Measurements from ENCODE around the gene EPS8.

EPS8 gene

DNA sequence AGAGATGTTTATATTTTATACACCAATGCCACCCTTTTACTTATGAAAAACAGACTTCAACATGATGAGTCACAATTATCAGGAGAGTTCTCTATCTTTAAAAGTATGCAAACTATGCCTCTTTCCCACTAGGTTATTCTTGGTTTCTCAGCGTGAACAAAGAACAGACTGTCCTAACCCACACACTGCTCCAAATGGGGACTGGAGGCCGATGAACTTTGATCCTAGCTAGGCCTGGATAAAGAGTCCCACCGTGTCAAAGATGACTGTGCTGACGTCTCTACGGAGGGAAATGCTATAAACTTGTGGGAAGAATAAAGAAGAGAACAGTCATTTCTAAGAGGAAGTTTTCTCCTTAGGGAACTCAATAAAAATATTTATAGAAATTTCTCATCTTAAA is 160.1 kb downstream of the EPS8 start:
- H2AFZ ChIP-seq (ENCODE audit: low read length): no peak overlapping the region
- H3K4me3 ChIP-seq (ENCODE audit: low read length): no peak overlapping the region
- H3K27ac ChIP-seq (ENCODE audit: low read length): no peak overlapping the region
- no peak for DNase-seq
- no peaks in the 10 kb centered on the region for H3F3A ChIP-seq (ENCODE audit: insufficient read depth, low read length)
- no peaks in the 10 kb centered on the region for H3K79me2 ChIP-seq (ENCODE audit: low read length)
- H3K36me3 ChIP-seq (replicated peaks; ENCODE audit: insufficient read depth, low read length): no peaks in the 10 kb centered on the region
- H4K20me1 ChIP-seq (ENCODE audit: insufficient read depth, low read length): no peaks in the 10 kb centered on the region
- no peaks in the 10 kb centered on the region for H3K27me3 ChIP-seq (replicated peaks; ENCODE audit: insufficient read depth, low read length)
- H3K9me2 ChIP-seq (replicated peaks; ENCODE audit: insufficient read depth, low read length): no peaks in the 10 kb centered on the region
- no peaks in the 10 kb centered on the region for H3K9me3 ChIP-seq (replicated peaks; ENCODE audit: insufficient read depth, low read length)
- H3K4me2 ChIP-seq (ENCODE audit: low read depth, low read length): no peak overlapping the region
- TF ChIP-seq, protein P1, sequence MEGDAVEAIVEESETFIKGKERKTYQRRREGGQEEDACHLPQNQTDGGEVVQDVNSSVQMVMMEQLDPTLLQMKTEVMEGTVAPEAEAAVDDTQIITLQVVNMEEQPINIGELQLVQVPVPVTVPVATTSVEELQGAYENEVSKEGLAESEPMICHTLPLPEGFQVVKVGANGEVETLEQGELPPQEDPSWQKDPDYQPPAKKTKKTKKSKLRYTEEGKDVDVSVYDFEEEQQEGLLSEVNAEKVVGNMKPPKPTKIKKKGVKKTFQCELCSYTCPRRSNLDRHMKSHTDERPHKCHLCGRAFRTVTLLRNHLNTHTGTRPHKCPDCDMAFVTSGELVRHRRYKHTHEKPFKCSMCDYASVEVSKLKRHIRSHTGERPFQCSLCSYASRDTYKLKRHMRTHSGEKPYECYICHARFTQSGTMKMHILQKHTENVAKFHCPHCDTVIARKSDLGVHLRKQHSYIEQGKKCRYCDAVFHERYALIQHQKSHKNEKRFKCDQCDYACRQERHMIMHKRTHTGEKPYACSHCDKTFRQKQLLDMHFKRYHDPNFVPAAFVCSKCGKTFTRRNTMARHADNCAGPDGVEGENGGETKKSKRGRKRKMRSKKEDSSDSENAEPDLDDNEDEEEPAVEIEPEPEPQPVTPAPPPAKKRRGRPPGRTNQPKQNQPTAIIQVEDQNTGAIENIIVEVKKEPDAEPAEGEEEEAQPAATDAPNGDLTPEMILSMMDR (IDR thresholded peaks at IDR 0.05; ENCODE audit: low read length): no peak
- no peak for TF ChIP-seq EZH2phosphoT487 (IDR thresholded peaks at IDR 0.05; ENCODE audit: low read length)
- TF ChIP-seq EZH2 (optimal IDR thresholded peaks at IDR 0.05; ENCODE audit: low read depth, low read length): no peak
- H3K9ac ChIP-seq (ENCODE audit: low read length): no peak overlapping the region
- H3K4me1 ChIP-seq (ENCODE audit: low read length): no peaks in the 10 kb centered on the region

DNA sequence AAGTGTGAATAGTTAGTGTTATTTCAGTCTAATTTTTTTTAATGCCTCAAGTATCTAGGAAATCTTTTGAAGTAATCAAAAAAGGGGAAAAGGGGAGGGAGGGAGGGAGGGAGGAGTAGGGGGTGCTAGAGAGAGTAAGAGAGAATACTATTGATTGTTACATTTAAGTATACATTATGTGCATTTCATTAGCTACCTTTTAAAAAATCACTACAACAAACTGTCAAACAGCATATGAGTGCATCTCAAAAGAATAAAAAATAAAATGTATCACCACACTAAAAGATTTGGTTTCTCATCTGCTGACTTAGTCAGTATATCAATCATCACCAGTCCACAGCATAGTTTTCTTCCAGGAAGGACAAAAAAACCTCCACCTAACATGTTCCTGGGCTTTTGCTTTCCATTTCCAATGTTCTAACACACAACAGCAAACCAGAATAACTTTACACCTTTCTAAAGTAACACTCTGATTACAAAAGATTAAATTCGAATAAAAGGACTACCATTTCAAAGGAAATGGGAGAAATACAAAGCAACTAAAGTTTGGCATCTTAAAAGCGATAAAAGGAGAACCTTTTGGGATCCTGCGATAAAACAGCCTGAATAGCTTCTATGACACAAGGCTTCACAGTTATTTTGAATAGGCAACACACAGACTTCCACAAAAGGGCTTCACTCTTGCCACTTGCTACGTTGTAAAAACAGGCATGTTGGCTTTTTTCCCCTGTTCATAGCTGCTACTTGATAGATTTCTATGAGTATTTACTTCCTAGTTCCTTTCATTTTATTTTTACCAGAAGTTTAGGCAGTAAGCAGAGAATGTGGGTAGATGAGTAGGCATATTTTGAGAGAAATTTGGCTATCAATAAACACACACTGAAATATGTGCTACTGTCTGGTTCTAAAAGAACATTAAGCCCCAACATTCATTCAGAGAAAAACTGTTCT is 160.9 kb downstream of the EPS8 start:
- no peak for DNase-seq
- Histone ChIP-seq H3K4me3 (ENCODE audit: low read length) (no peak overlapping the region), H2AFZ (ENCODE audit: low read length) (no peak overlapping the region), H3K27ac (ENCODE audit: low read length) (no peak overlapping the region), H3K4me1 (ENCODE audit: low read length) (no peaks in the 10 kb centered on the region), H3K9ac (ENCODE audit: low read length) (no peak overlapping the region), H4K20me1 (ENCODE audit: insufficient read depth, low read length) (no peaks in the 10 kb centered on the region), H3K9me3 (replicated peaks; ENCODE audit: insufficient read depth, low read length) (no peaks in the 10 kb centered on the region), H3K27me3 (replicated peaks; ENCODE audit: insufficient read depth, low read length) (no peaks in the 10 kb centered on the region), H3K9me2 (replicated peaks; ENCODE audit: insufficient read depth, low read length) (no peaks in the 10 kb centered on the region), H3F3A (ENCODE audit: insufficient read depth, low read length) (no peaks in the 10 kb centered on the region), H3K4me2 (ENCODE audit: low read depth, low read length) (no peak overlapping the region), H3K79me2 (ENCODE audit: low read length) (no peaks in the 10 kb centered on the region), H3K36me3 (replicated peaks; ENCODE audit: insufficient read depth, low read length) (no peaks in the 10 kb centered on the region)
- TF ChIP-seq, protein P1 (IDR thresholded peaks at IDR 0.05; ENCODE audit: low read length): no peak
- no peak for TF ChIP-seq EZH2phosphoT487 (IDR thresholded peaks at IDR 0.05; ENCODE audit: low read length)
- no peak for TF ChIP-seq EZH2 (optimal IDR thresholded peaks at IDR 0.05; ENCODE audit: low read depth, low read length)

DNA sequence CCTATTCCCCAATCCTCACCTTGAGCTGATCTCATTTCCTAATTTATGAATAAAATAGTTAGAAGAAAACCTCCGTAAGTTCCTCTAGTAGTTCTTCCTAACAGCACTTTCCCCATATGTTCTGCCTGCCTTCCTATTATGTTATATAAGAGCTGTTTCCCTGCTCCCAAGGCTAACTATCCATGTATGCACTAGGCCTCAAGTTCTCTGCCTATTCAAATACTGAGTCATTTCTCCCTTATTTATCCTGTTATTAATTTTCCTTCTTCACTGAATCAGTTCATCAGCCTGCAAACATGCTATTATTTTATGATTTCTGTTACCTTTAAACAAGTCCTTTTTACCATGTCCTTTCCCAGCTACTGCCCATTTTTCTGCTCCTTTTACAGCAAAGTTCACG is 164.1 kb downstream of the EPS8 start:
- Histone ChIP-seq H3K4me2 (ENCODE audit: low read depth, low read length) (no peak overlapping the region), H3F3A (ENCODE audit: insufficient read depth, low read length) (no peaks in the 10 kb centered on the region), H3K9ac (ENCODE audit: low read length) (no peak overlapping the region), H3K27me3 (replicated peaks; ENCODE audit: insufficient read depth, low read length) (no peaks in the 10 kb centered on the region), H3K27ac (ENCODE audit: low read length) (no peak overlapping the region), H3K36me3 (replicated peaks; ENCODE audit: insufficient read depth, low read length) (no peaks in the 10 kb centered on the region), H4K20me1 (ENCODE audit: insufficient read depth, low read length) (no peaks in the 10 kb centered on the region), H2AFZ (ENCODE audit: low read length) (no peak overlapping the region), H3K9me2 (replicated peaks; ENCODE audit: insufficient read depth, low read length) (no peaks in the 10 kb centered on the region), H3K4me3 (ENCODE audit: low read length) (no peak overlapping the region), H3K4me1 (ENCODE audit: low read length) (no peaks in the 10 kb centered on the region), H3K9me3 (replicated peaks; ENCODE audit: insufficient read depth, low read length) (no peaks in the 10 kb centered on the region), H3K79me2 (ENCODE audit: low read length) (no peaks in the 10 kb centered on the region)
- TF ChIP-seq EZH2 (optimal IDR thresholded peaks at IDR 0.05; ENCODE audit: low read depth, low read length) (no peak), EZH2phosphoT487 (IDR thresholded peaks at IDR 0.05; ENCODE audit: low read length) (no peak)
- TF ChIP-seq, protein P1 (IDR thresholded peaks at IDR 0.05; ENCODE audit: low read length): no peak
- DNase-seq: no peak

Data from MM.1S (cell line).